HepG2 (cell line): ENCODE results near the gene CRAT. TPM values are rescaled to one million over a fixed set of nuclear protein-coding genes. Genes with fewer than 3 reads are reported as not detected.

Source experiments
- ATAC-seq: fragments of 200-7000 bp; cut with Tn5 transposase; 3 replicates; pipeline ENCODE4 v1.9.1; 2020; ENCODE audit warnings: mild to moderate bottlenecking, moderate library complexity
- BruUV-seq: library from RNA; stranded (reverse); fragments of 400-500 nt; replicated peaks from 2 replicates; lab custom pipeline; 2021; lab: Mats Ljungman, UMichigan
- CTCF ChIA-PET: fragments of 300-600 bp; formaldehyde crosslinking; extraction: SDS; loops from one replicate; lab custom pipeline; 2021; ENCODE audit warnings: low total read pairs, inconsistent platforms, low intra/inter-chr PET ratio; lab: Yijun Ruan, JAX
- POLR2A ChIA-PET: fragments of 350-600 bp; sonication (Branson Sonifier 250); formaldehyde crosslinking; loops from one replicate; lab custom pipeline; 2020; ENCODE audit warnings: antibody characterized with exemption, inconsistent platforms; lab: Yijun Ruan, JAX
- DNase-seq: peaks from one replicate; pipeline ENCODE4 v3.0.0-alpha.2; 2015; ENCODE audit warnings: low spot score
- FAIRE-seq: peaks from 3 replicates; lab custom pipeline; 2011; peaks lifted over from hg19 to GRCh38; lab: Jason Lieb, UNC
- H2AFZ ChIP-seq: one replicate; pipeline ENCODE4 v1.6.1; 2011; ENCODE audit warnings: low read length, inconsistent platforms
- H3K27ac ChIP-seq: fragments of 300-600 bp; 3 replicates; pipeline ENCODE4 v1.8.0; 2011; ENCODE audit warnings: mixed run types, mild to moderate bottlenecking, mixed read lengths, low read length, inconsistent platforms; ENCODE audit not compliant: insufficient read depth; ENCODE audit errors: extremely low read length
- H3K27me3 ChIP-seq, 2 experiments: fragments of 200-600 bp in 1 of 2; 2 replicates in 1 of 2; 3 replicates in 1 of 2; pipeline versions ENCODE4 v1.6.0 to v1.8.0; 2011; ENCODE audit warnings: low read length in 2 of 2, mild to moderate bottlenecking in 2 of 2, moderate library complexity in 2 of 2, inconsistent platforms in 1 of 2; ENCODE audit not compliant: insufficient read depth in 2 of 2, control insufficient read depth in 1 of 2
- H3K36me3 ChIP-seq, 2 experiments: fragments of 200-600 bp in 1 of 2; replicated peaks in 1 of 2; 2 replicates in 1 of 2; 3 replicates in 1 of 2; pipeline versions ENCODE4 v1.5.1 to v1.8.0; 2011; ENCODE audit warnings: low read length in 2 of 2, inconsistent platforms in 1 of 2; ENCODE audit not compliant: insufficient read depth in 2 of 2, control insufficient read depth in 1 of 2
- H3K4me1 ChIP-seq: 2 replicates; pipeline ENCODE4 v1.5.1; 2012; ENCODE audit warnings: low read length, inconsistent platforms; ENCODE audit not compliant: insufficient read depth
- H3K4me2 ChIP-seq: 2 replicates; pipeline ENCODE4 v1.6.0; 2011; ENCODE audit warnings: low read depth, low read length, inconsistent platforms
- H3K4me3 ChIP-seq, 3 experiments: fragments of 200-600 bp in 1 of 3; sonication (generic), shearing (Covaris generic) in 1 of 3; replicated peaks in 1 of 3; 2 replicates each; pipeline ENCODE4 v1.5.1; 2011 to 2016; ENCODE audit warnings: low read length in 3 of 3, inconsistent platforms in 2 of 3, low read depth in 2 of 3, mild to moderate bottlenecking in 2 of 3, control low read depth in 1 of 3, mixed read lengths in 1 of 3; ENCODE audit not compliant: insufficient read depth in 1 of 3
- H3K79me2 ChIP-seq: one replicate; pipeline ENCODE4 v1.6.1; 2011; ENCODE audit warnings: low read length, inconsistent platforms; ENCODE audit not compliant: insufficient read depth
- H3K9ac ChIP-seq: 2 replicates; pipeline ENCODE4 v1.6.0; 2011; ENCODE audit warnings: mild to moderate bottlenecking, low read depth, low read length, inconsistent platforms; ENCODE audit not compliant: insufficient read depth
- H3K9me3 ChIP-seq: 2 replicates; pipeline ENCODE4 v1.5.1; 2012; ENCODE audit warnings: mild to moderate bottlenecking, low read length
- H4K20me1 ChIP-seq: 2 replicates; pipeline ENCODE4 v1.6.0; 2011; ENCODE audit warnings: inconsistent platforms, mild to moderate bottlenecking, low read length, moderate library complexity; ENCODE audit not compliant: insufficient read depth
- HNRNPLL ChIP-seq: fragments of 200-400 bp; formaldehyde crosslinking; IDR thresholded peaks from 2 replicates; pipeline ENCODE4 v1.6.1; 2017; ENCODE audit warnings: mild to moderate bottlenecking, low read depth, low read length; ENCODE audit not compliant: poor library complexity, severe bottlenecking
- PHF5A ChIP-seq: IDR thresholded peaks from one replicate; pipeline ENCODE4 v1.6.1; 2018; ENCODE audit warnings: low read depth, missing genetic modification reagents; ENCODE audit not compliant: unreplicated experiment
- RELA ChIP-seq: sonication (generic); formaldehyde crosslinking; IDR thresholded peaks from 2 replicates; pipeline ENCODE4 v1.4.0; 2020; ENCODE audit warnings: missing genetic modification reagents
- ZNF317 ChIP-seq: sonication (generic); formaldehyde crosslinking; IDR thresholded peaks from 2 replicates; pipeline ENCODE4 v1.5.0; 2020; ENCODE audit warnings: mild to moderate bottlenecking, missing genetic modification reagents
- ZNF660 ChIP-seq: sonication (generic); formaldehyde crosslinking; IDR thresholded peaks from 2 replicates; pipeline ENCODE4 v1.5.1; 2020; ENCODE audit warnings: mild to moderate bottlenecking, low read depth, missing genetic modification reagents, borderline replicate concordance
- ZNF678 ChIP-seq: sonication (generic); formaldehyde crosslinking; IDR thresholded peaks from 2 replicates; pipeline ENCODE4 v1.4.0; 2020; ENCODE audit warnings: mild to moderate bottlenecking, missing genetic modification reagents
- ZNF770 ChIP-seq: sonication (generic); formaldehyde crosslinking; IDR thresholded peaks from 2 replicates; pipeline ENCODE4 v1.5.0; 2020; ENCODE audit warnings: mild to moderate bottlenecking, missing genetic modification reagents
- WGBS: methylation state at CpG from one replicate; pipeline ENCODE4 v1.1.6; 2017; ENCODE audit warnings: low lambda C conversion rate; 5-methylcytosine and 5-hydroxymethylcytosine counted together
- in situ Hi-C: cut with HindIII; loops from 2 replicates; pipeline ENCODE4 v1.10.0; 2017; ENCODE audit warnings: low pct_unique_long_range_greater_than_20kb; ENCODE audit not compliant: extremely low pct_ligation_motif_present
- intact Hi-C: fragments of 100-400 bp; cut with micrococcal nuclease; formaldehyde crosslinking; loops from one replicate; pipeline ENCODE4 v1.10.0; 2022; ENCODE audit not compliant: unreplicated experiment
- polyA plus RNA-seq, 8 experiments: library from polyadenylated mRNA; depleted of rRNA in 3 of 8; stranded (reverse) in 7 of 8; unstranded in 1 of 8; fragments of >200 nt; fragmentation: Illumina TruSeq in 4 of 8; extraction: Trizol in 4 of 8; gene quantifications; 2 replicates each; pipeline versions ENCODE4 v1.2.1 to v1.2.3, GENCODE V29; 2011 to 2016; ENCODE audit warnings: low read depth in 4 of 8, missing spikeins in 1 of 8, mixed read lengths in 1 of 8; ENCODE audit not compliant: insufficient read depth in 1 of 8
- total RNA-seq, 5 experiments: library from RNA; depleted of rRNA; stranded (reverse); fragments of >200 nt; fragmentation: Illumina TruSeq; extraction: Trizol; gene quantifications; 2 replicates each; pipeline ENCODE4 v1.2.3, GENCODE V29; 2016; ENCODE audit warnings: low read depth in 1 of 5

The CRAT gene
- total and polyA plus RNA-seq, 2 of the 13 experiments (the other 11 are each of a cell fraction or from before 2014, with no cell fraction given), result 26.1 to 26.6 TPM

- H2AFZ ChIP-seq, result no peak overlapping the region
- H3K79me2 ChIP-seq, result peaks cover 49% of the 10 kb centered on the region
- 0 out of 2 replicates have a peak, but pooled peaks cover 5% of the 10 kb centered on the region for H4K20me1 ChIP-seq
- intact Hi-C loops, result no loop called here
- TF ChIP-seq ZNF770 (CRISPR knock-in tag) (0 out of 2 replicates have a peak, but pooled peaks have one; percentile 10), HNRNPLL (no peak), PHF5A (CRISPR knock-in tag) (no peak), ZNF317 (no peak), ZNF660 (no peak), ZNF678 (no peak), RELA (no peak)
- no peaks in the 10 kb centered on the region for H3K9me3 ChIP-seq
- H3K9ac ChIP-seq, result no peak overlapping the region
- peaks cover 41% of the 10 kb centered on the region for H3K4me1 ChIP-seq
- H3K4me3 ChIP-seq, result no peak overlapping the region
- ChIA-PET POLR2A (no interaction called here), CTCF (no interaction called here)
- in situ Hi-C loops, result no loop called here
- no peak overlapping the region for H3K27ac ChIP-seq
- no peak for FAIRE-seq
- no peak for DNase-seq
- H3K36me3 ChIP-seq, result peaks cover 0 to 1% of the 10 kb centered on the region in 2 experiments; a peak in 1 of 5 replicates
- 91% methylated on average over 17 of the region's 17 CpGs for WGBS
- H3K4me2 ChIP-seq, result peak overlapping the region; percentile 20; the same call in 1 of the 2 replicates
- BruUV-seq, result no TSS peak
- no peak for ATAC-seq
- no peaks in the 10 kb centered on the region; a peak in 1 of 5 replicates for H3K27me3 ChIP-seq
These were observed 3.2 kb upstream of the CRAT start for GRCh38 chr9:129113645-129114304.
